Measurements from ENCODE around the gene CPNE9. TPM values are rescaled to one million over a fixed set of nuclear protein-coding genes. Genes with fewer than 3 reads are reported as not detected.
A peak's percentile ranks its signal among the peaks of the same experiment; 100 is the strongest.

Gene CPNE9
- total and polyA plus RNA-seq, 12 donors: 0.46 TPM; not detected in 11

GRCh38 chr3:9679476-9680080 lies 24.1 kb upstream of the CPNE9 start:
- Histone ChIP-seq H3K27ac (peak overlapping the region in 3 of 10 donors; percentile 30 to 52 (median 42)), H3K36me3 (peaks cover 0 to 100% (median 84%) of the 10 kb centered on the region in 9 donors), H3K9me3 (no peaks in the 10 kb centered on the region), H3K4me1 (peaks cover 0 to 45% (median 17%) of the 10 kb centered on the region in 9 donors), H3K27me3 (no peaks in the 10 kb centered on the region), H3K4me3 (no peak overlapping the region)
- ATAC-seq (no peak), DNase-seq (no peak)
- TF ChIP-seq CTCF (IDR thresholded peaks at IDR 0.05): no peak
- 92 to 93% methylated on average over 6 of the region's 6 CpGs for WGBS, 2 donors
- intact Hi-C loops (cut with DNase I): no loop called here

- no peak for ATAC-seq
- Histone ChIP-seq H3K4me1 (peaks cover 0 to 34% (median 10%) of the 10 kb centered on the region in 9 donors), H3K9me3 (no peaks in the 10 kb centered on the region), H3K27me3 (no peaks in the 10 kb centered on the region), H3K36me3 (peaks cover 6 to 100% (median 97%) of the 10 kb centered on the region in 9 donors), H3K4me3 (no peak overlapping the region), H3K27ac (peak overlapping the region in 1 of 10 donors; percentile 7)
- 93% methylated on average over 7 of the region's 7 CpGs for WGBS, 2 donors
- DNase-seq: no peak
- TF ChIP-seq CTCF (IDR thresholded peaks at IDR 0.05): no peak
- intact Hi-C loops (cut with DNase I): no loop called here
These were observed 22.5 kb upstream of the CPNE9 start for GRCh38 chr3:9681011-9681722.

- peaks cover 0 to 32% (median 10%) of the 10 kb centered on the region in 9 donors for H3K4me1 ChIP-seq
- no peaks in the 10 kb centered on the region for H3K27me3 ChIP-seq
- WGBS, 2 donors: 64 to 68% methylated on average over 6 of the region's 6 CpGs
- DNase-seq (no peak), ATAC-seq (peak in 4 of 8 donors; percentile 32 to 55 (median 42))
- intact Hi-C loops (cut with DNase I): no loop called here
- H3K27ac ChIP-seq: no peak overlapping the region
- TF ChIP-seq CTCF (IDR thresholded peaks at IDR 0.05): no peak
- peaks cover 6 to 100% (median 97%) of the 10 kb centered on the region in 9 donors for H3K36me3 ChIP-seq
- no peak overlapping the region for H3K4me3 ChIP-seq
- no peaks in the 10 kb centered on the region for H3K9me3 ChIP-seq
These were observed 21.9 kb upstream of the CPNE9 start for GRCh38 chr3:9681723-9682081.

GRCh38 chr3:9682096-9682495 lies 21.5 kb upstream of the CPNE9 start:
- 87% methylated on average over 6 of the region's 6 CpGs for WGBS, 2 donors
- DNase-seq: no peak
- TF ChIP-seq CTCF (IDR thresholded peaks at IDR 0.05): no peak
- Histone ChIP-seq H3K4me3 (no peak overlapping the region), H3K4me1 (peaks cover 0 to 32% (median 10%) of the 10 kb centered on the region in 9 donors), H3K27me3 (no peaks in the 10 kb centered on the region), H3K27ac (no peak overlapping the region), H3K36me3 (peaks cover 6 to 100% (median 99%) of the 10 kb centered on the region in 9 donors), H3K9me3 (no peaks in the 10 kb centered on the region)
- no peak for ATAC-seq
- intact Hi-C loops (cut with DNase I): no loop called here

Measured in heart right ventricle (tissue), 16 donors.